ENCODE data around the gene CAMK2A.

The CAMK2A gene

GRCh38 chr5:150177721-150178120 is 111.9 kb downstream of the CAMK2A start:
- ATAC-seq (replicated peaks) = no peak
- Mint-ChIP-seq H3K36me3 (ENCODE audit: insufficient read depth) (no peaks in the 10 kb centered on the region), H3K9me3 (no peaks in the 10 kb centered on the region), H3K27ac (no peak overlapping the region), H3K4me3 (no peak overlapping the region), H3K4me1 (ENCODE audit: low read depth in 2 of 2) (no peaks in the 10 kb centered on the region), H3K27me3 (peaks cover 34 to 73% of the 10 kb centered on the region in 2 donors)
- no peak for DNase-seq

GRCh38 chr5:150176745-150177477 is 112.7 kb downstream of the CAMK2A start:
- Mint-ChIP-seq H3K27me3 (peaks cover 40 to 73% of the 10 kb centered on the region in 2 donors), H3K4me1 (ENCODE audit: low read depth in 2 of 2) (no peaks in the 10 kb centered on the region), H3K9me3 (no peaks in the 10 kb centered on the region), H3K36me3 (ENCODE audit: insufficient read depth) (no peaks in the 10 kb centered on the region), H3K4me3 (no peak overlapping the region), H3K27ac (no peak overlapping the region)
- no peak for ATAC-seq (replicated peaks)
- DNase-seq = no peak

DNA sequence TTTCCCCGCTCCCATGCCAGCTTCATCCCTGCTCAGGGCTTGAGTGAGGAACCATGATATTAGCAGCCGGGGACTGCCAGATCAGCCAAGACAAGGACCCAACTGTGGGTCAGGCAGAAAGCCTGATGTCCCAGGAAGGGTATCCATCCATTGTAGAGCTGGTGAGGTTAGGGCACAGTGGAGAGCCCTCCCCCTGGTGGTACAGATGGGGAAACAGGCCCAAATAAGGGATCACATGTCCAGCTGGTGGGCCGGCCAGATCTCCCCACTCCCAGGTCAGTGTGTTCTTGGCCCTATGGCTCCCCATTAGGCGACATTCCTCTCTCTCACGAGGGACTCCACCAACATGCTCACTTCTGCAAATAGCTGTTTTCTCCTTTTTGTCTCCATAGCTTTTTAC is 114.0 kb downstream of the CAMK2A start:
- ATAC-seq (replicated peaks) (no peak), DNase-seq (no peak)
- no peaks in the 10 kb centered on the region for H3K4me1 Mint-ChIP-seq (ENCODE audit: low read depth in 2 of 2)
- no peaks in the 10 kb centered on the region for H3K36me3 Mint-ChIP-seq (ENCODE audit: insufficient read depth)
- no peak overlapping the region for H3K4me3 Mint-ChIP-seq
- H3K9me3 Mint-ChIP-seq = no peaks in the 10 kb centered on the region
- no peak overlapping the region for H3K27ac Mint-ChIP-seq
- peaks cover 43 to 78% of the 10 kb centered on the region in 2 donors for H3K27me3 Mint-ChIP-seq

DNA sequence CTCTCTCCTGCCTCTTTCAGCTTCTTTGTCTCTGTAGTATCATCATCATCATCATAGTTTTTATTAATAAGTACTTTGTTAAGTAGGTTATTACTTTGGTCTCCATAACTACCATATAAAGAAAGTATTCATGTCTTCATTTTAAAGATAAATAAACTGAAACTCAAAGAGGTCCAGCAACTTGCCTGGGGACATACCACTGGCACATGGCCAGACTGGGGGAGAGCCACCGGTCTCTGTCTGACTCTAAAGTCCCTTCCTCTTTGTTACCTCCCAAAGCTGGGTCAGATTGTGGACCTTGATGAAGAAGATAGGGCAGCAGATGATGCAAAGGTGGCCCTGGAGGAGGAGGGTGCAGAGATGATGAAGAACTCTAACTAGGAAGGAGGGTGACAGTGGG is 114.5 kb downstream of the CAMK2A start:
- H3K4me1 Mint-ChIP-seq (ENCODE audit: low read depth in 2 of 2) = no peaks in the 10 kb centered on the region
- no peaks in the 10 kb centered on the region for H3K36me3 Mint-ChIP-seq (ENCODE audit: insufficient read depth)
- ATAC-seq (replicated peaks) (no peak), DNase-seq (no peak)
- H3K27ac Mint-ChIP-seq = no peak overlapping the region
- peaks cover 47 to 82% of the 10 kb centered on the region in 2 donors for H3K27me3 Mint-ChIP-seq
- no peaks in the 10 kb centered on the region for H3K9me3 Mint-ChIP-seq
- no peak overlapping the region for H3K4me3 Mint-ChIP-seq

- Mint-ChIP-seq H3K36me3 (ENCODE audit: insufficient read depth) (no peaks in the 10 kb centered on the region), H3K4me3 (no peak overlapping the region), H3K4me1 (ENCODE audit: low read depth in 2 of 2) (no peaks in the 10 kb centered on the region), H3K9me3 (no peaks in the 10 kb centered on the region), H3K27me3 (peaks cover 54 to 82% of the 10 kb centered on the region in 2 donors), H3K27ac (no peak overlapping the region)
- no peak for ATAC-seq (replicated peaks)
- DNase-seq = no peak
These were observed 115.3 kb downstream of the CAMK2A start for GRCh38 chr5:150174285-150174684.

DNA sequence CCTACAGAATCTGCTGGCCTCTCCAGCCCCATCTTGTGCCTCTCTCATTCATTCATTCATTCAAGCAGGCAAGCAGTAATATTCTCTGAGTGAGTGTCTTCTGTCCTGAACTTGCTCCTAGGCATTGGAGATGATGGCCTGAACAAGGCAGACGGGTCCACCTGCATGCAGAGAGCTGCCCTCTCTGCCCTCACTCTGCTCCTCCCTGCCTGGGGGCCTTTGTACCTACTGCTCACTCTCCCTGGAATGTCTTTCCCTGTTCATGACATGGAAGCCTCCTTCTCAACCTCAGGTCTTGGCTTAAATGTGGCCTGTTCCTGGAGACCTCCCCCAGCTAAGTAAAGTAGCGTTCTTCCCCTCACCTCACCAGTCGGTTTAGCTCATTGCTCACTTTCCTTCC is 116.4 kb downstream of the CAMK2A start:
- Mint-ChIP-seq H3K27ac (no peak overlapping the region), H3K36me3 (ENCODE audit: insufficient read depth) (no peaks in the 10 kb centered on the region), H3K9me3 (no peaks in the 10 kb centered on the region), H3K4me3 (no peak overlapping the region), H3K27me3 (peaks cover 60 to 82% of the 10 kb centered on the region in 2 donors), H3K4me1 (ENCODE audit: low read depth in 2 of 2) (peaks cover 0 to 2% of the 10 kb centered on the region in 2 donors)
- ATAC-seq (replicated peaks) (no peak), DNase-seq (no peak)

- Mint-ChIP-seq H3K9me3 (no peaks in the 10 kb centered on the region), H3K4me1 (ENCODE audit: low read depth in 2 of 2) (peaks cover 0 to 3% of the 10 kb centered on the region in 2 donors), H3K36me3 (ENCODE audit: insufficient read depth) (no peaks in the 10 kb centered on the region), H3K27me3 (peaks cover 65 to 88% of the 10 kb centered on the region in 2 donors), H3K27ac (no peak overlapping the region), H3K4me3 (no peak overlapping the region)
- ATAC-seq (replicated peaks) = no peak
- DNase-seq = no peak
These were observed 117.0 kb downstream of the CAMK2A start for GRCh38 chr5:150172556-150172955.

- ATAC-seq (replicated peaks) = no peak
- no peak for DNase-seq
- Mint-ChIP-seq H3K27me3 (peaks cover 68 to 91% of the 10 kb centered on the region in 2 donors), H3K4me3 (no peak overlapping the region), H3K4me1 (ENCODE audit: low read depth in 2 of 2) (peaks cover 0 to 5% of the 10 kb centered on the region in 2 donors), H3K9me3 (no peaks in the 10 kb centered on the region), H3K36me3 (ENCODE audit: insufficient read depth) (no peaks in the 10 kb centered on the region), H3K27ac (no peak overlapping the region)
These were observed 117.4 kb downstream of the CAMK2A start for GRCh38 chr5:150172145-150172544.

Measured in effector memory CD8-positive, alpha-beta T cell (primary cell).